Gastrocnemius medialis (tissue), 4 donors: Measurements from ENCODE around the gene CCDC107.

Source experiments
- CTCF ChIP-seq, 5 experiments: fragments of 450-650 bp in 3 of 5; fragments of 200-600 bp in 2 of 5; sonication (generic) in 2 of 5; IDR thresholded peaks in 4 of 5; conservative IDR thresholded peaks in 1 of 5; 1 replicate in 4 of 5; 2 replicates in 1 of 5; pipeline ENCODE4 v1.5.1; 2016 to 2019; ENCODE audit warnings: antibody characterized with exemption in 5 of 5, mild to moderate bottlenecking in 3 of 5, moderate library complexity in 3 of 5
- POLR2A ChIP-seq, 2 donors: fragments of 450-650 bp; IDR thresholded peaks; one replicate each; pipeline ENCODE4 v1.6.1; 2017; ENCODE audit warnings: antibody characterized with exemption in 2 of 2, mild to moderate bottlenecking in 2 of 2, moderate library complexity in 2 of 2

- TF ChIP-seq CTCF (IDR thresholded peaks at IDR 0.05 in 4 of 5, conservative IDR thresholded peaks at IDR 0.05 in 1 of 5) (no peak), POLR2A (IDR thresholded peaks at IDR 0.05) (no peak)
These were observed 32.2 kb downstream of the CCDC107 start for GRCh38 chr9:35690294-35690613.
